Body of pancreas (tissue), 4 donors: Measurements from ENCODE around the gene PGPEP1. TPM values are rescaled to one million over a fixed set of nuclear protein-coding genes. Genes with fewer than 3 reads are reported as not detected.

Experiments used
- ATAC-seq: fragments of 150-250 bp; one replicate; pipeline ENCODE4 v1.9.1; 2016
- DNase-seq, 4 donors: peaks; one replicate each; pipeline ENCODE4 v3.0.0-alpha.2; 2019
- H3K27ac ChIP-seq, 4 donors: fragments of 200-600 bp; sonication (generic); 1 replicate in 3 of 4; 2 replicates in 1 of 4; pipeline versions ENCODE4 v1.5.1 to v1.6.1; 2016 to 2019; ENCODE audit warnings: mild to moderate bottlenecking in 1 of 4, mixed read lengths in 1 of 4, moderate library complexity in 1 of 4
- H3K27me3 ChIP-seq, 2 donors: fragments of 200-600 bp; sonication (generic); one replicate each; pipeline ENCODE4 v1.6.0; 2016; ENCODE audit warnings: mild to moderate bottlenecking in 1 of 2
- H3K36me3 ChIP-seq, 2 donors: fragments of 200-600 bp; sonication (generic); replicated peaks in 1 of 2; 2 replicates each; pipeline ENCODE4 v1.5.1; 2016; ENCODE audit warnings: low read depth in 2 of 2; ENCODE audit not compliant: insufficient read depth in 1 of 2
- H3K4me1 ChIP-seq: fragments of 200-600 bp; sonication (generic); one replicate; pipeline ENCODE4 v1.6.0; 2016
- H3K4me3 ChIP-seq, 2 donors: fragments of 200-600 bp; sonication (generic); 1 replicate in 1 of 2; 2 replicates in 1 of 2; pipeline ENCODE4 v1.5.1; 2016 to 2019
- H3K9me3 ChIP-seq, 3 donors: fragments of 200-600 bp; sonication (generic); 1 replicate in 2 of 3; 2 replicates in 1 of 3; pipeline ENCODE4 v1.5.1; 2016
- CTCF ChIP-seq, 7 experiments: fragments of 450-650 bp in 4 of 7; fragments of 200-600 bp in 3 of 7; sonication (generic) in 3 of 7; IDR thresholded peaks; one replicate each; pipeline ENCODE4 v1.5.1; 2016 to 2019; ENCODE audit warnings: antibody characterized with exemption in 7 of 7
- POLR2A ChIP-seq, 3 donors: fragments of 450-650 bp; IDR thresholded peaks; one replicate each; pipeline ENCODE4 v1.6.1; 2016; ENCODE audit warnings: antibody characterized with exemption in 3 of 3, mild to moderate bottlenecking in 2 of 3
- WGBS, 2 donors: methylation state at CpG; one replicate each; pipeline ENCODE4 v1.1.5; 2017; 5-methylcytosine and 5-hydroxymethylcytosine counted together
- intact Hi-C: fragments of 100-400 bp; cut with DNase I; formaldehyde crosslinking; loops from one replicate; pipeline ENCODE4 v1.15.1; 2023
- microRNA-seq, 2 donors: library from miRNA; unstranded; fragments of <30 nt; microRNA quantifications; one replicate each; pipeline ENCODE4, GENCODE V29; 2016; ENCODE audit warnings: borderline number of aligned reads in 2 of 2, borderline replicate concordance in 2 of 2
- small RNA-seq: library from RNA; depleted of rRNA; stranded (forward); fragments of <200 nt; gene quantifications from one replicate; pipeline ENCODE3, GENCODE V24; 2016
- total RNA-seq, 2 donors: library from RNA; depleted of rRNA; stranded (reverse); fragments of >200 nt; gene quantifications; one replicate each; pipeline ENCODE4 v1.1.0, GENCODE V29; 2016

Gene PGPEP1
- total RNA-seq, 2 donors from 2014 or later = 22.1 to 37.6 TPM

- Histone ChIP-seq H3K4me1 (peaks cover 61% of the 10 kb centered on the region), H3K27me3 (no peaks in the 10 kb centered on the region), H3K9me3 (no peaks in the 10 kb centered on the region), H3K27ac (peak within 1 kb of the TSS; percentile 37 to 83 (median 62)), H3K4me3 (peak within 1 kb of the TSS; percentile 27 to 38), H3K36me3 (no peaks in the 10 kb centered on the region)
- TF ChIP-seq CTCF (IDR thresholded peaks at IDR 0.05) (peak in 5 of 7 experiments; percentile 17 to 76 (median 43)), POLR2A (IDR thresholded peaks at IDR 0.05) (peak in 1 of 3 donors; percentile 16)
- intact Hi-C loops = no loop called here
- 0% methylated on average over 24 of the region's 80 CpGs; no CpG with 5 or more reads in 1 of the 2 donors for WGBS, 2 donors
- DNase-seq = peak; percentile 75 to 80 (median 76)
- ATAC-seq = peak; percentile 74
Measured at GRCh38 chr19:18419195-18419698, 78.8 kb downstream of the PGPEP1 start, which contains the start of gene SSBP4. SSBP4 (plus strand) TSS chr19:18419398; CDS start chr19:18419649, 251 bp downstream.

Small RNA genes within 50 kb of the gene (microRNA-seq; reads per million reads assigned to microRNA genes)
- gene MIR3189 = 0 to 0.45 reads per million in 2 donors

Small RNA genes within 50 kb of the gene (small RNA-seq; reads per million reads assigned to genes)
- gene MIR3189 = not detected
- gene RN7SL513P = not detected

Other genes with a start within 250 kb of the PGPEP1 start
- 10 to 100 TPM; 17.6 to 35.3 TPM for gene MAST3, start 242.8 kb upstream of the PGPEP1 start, total RNA-seq
- gene PIK3R2, start 187.4 kb upstream of the PGPEP1 start, total RNA-seq = 10 to 100 TPM; 18.9 to 21.8 TPM
- gene IFI30, start 166.8 kb upstream of the PGPEP1 start, total RNA-seq = 10 to 100 TPM; 30.3 to 32.9 TPM
- 1 to 10 TPM; 3.4 to 5.6 TPM for gene MPV17L2, start 147.4 kb upstream of the PGPEP1 start, total RNA-seq
- 1 to 10 TPM in 1 of 2 donors, under 1 TPM in 1; 0.52 to 8.2 TPM for gene RAB3A, start 136.6 kb upstream of the PGPEP1 start, total RNA-seq
- under 1 TPM; under 0.01 to 0.26 TPM for gene PDE4C, start 114.2 kb upstream of the PGPEP1 start, total RNA-seq
- 1 to 10 TPM; 5.6 to 7.0 TPM for gene IQCN, start 66.1 kb upstream of the PGPEP1 start, total RNA-seq
- 100 to 1,000 TPM; 250 to 607 TPM for gene JUND, start 59.0 kb upstream of the PGPEP1 start, total RNA-seq
- 10 to 100 TPM; 45.7 to 94.6 TPM for gene LSM4, start 17.5 kb upstream of the PGPEP1 start, total RNA-seq
- 10 to 100 TPM; 40.5 to 86.1 TPM for gene GDF15, start 45.6 kb downstream of the PGPEP1 start, total RNA-seq
- 1 to 10 TPM in 1 of 2 donors, not detected in 1; 4.4 TPM for gene LRRC25, start 57.0 kb downstream of the PGPEP1 start, total RNA-seq
- gene SSBP4, start 78.8 kb downstream of the PGPEP1 start, total RNA-seq = 10 to 100 TPM; 50.1 to 63.9 TPM
- gene ISYNA1, start 97.5 kb downstream of the PGPEP1 start, total RNA-seq = 10 to 100 TPM; 52.7 to 72.8 TPM
- 10 to 100 TPM; 12.5 to 14.2 TPM for gene ELL, start 181.5 kb downstream of the PGPEP1 start, total RNA-seq
- 100 to 1,000 TPM; 235 to 247 TPM for gene FKBP8, start 203.0 kb downstream of the PGPEP1 start, total RNA-seq
- 10 to 100 TPM; 62.6 to 71.1 TPM for gene KXD1, start 217.3 kb downstream of the PGPEP1 start, total RNA-seq
- gene UBA52, start 231.3 kb downstream of the PGPEP1 start, total RNA-seq = 100 to 1,000 TPM; 242 to 358 TPM
- gene REX1BD, start 248.2 kb downstream of the PGPEP1 start, total RNA-seq = 100 to 1,000 TPM; 146 to 214 TPM